Fibroblast of lung (primary cell): ENCODE measurements around the gene EYA2. TPM values are rescaled to one million over a fixed set of nuclear protein-coding genes. Genes with fewer than 3 reads are reported as not detected.

ENCODE experiments used
- DNase-seq, 2 donors: peaks; one replicate each; pipeline versions ENCODE4 v3.0.0 to v3.0.0-alpha.2; 2010; ENCODE audit warnings: low read depth in 2 of 2
- H2AFZ ChIP-seq: 2 replicates; pipeline ENCODE4 v1.5.1; 2012; ENCODE audit warnings: low read length, control low read depth, inconsistent platforms
- H3K27ac ChIP-seq: 2 replicates; pipeline ENCODE4 v1.5.1; 2011; ENCODE audit warnings: low read length, control low read depth; ENCODE audit not compliant: insufficient read depth
- H3K27me3 ChIP-seq: 2 replicates; pipeline ENCODE4 v1.5.1; 2011; ENCODE audit warnings: mild to moderate bottlenecking, low read length; ENCODE audit not compliant: control insufficient read depth, insufficient read depth
- H3K36me3 ChIP-seq: 2 replicates; pipeline ENCODE4 v1.5.1; 2011; ENCODE audit warnings: low read length; ENCODE audit not compliant: control insufficient read depth, insufficient read depth
- H3K4me1 ChIP-seq: 2 replicates; pipeline ENCODE4 v1.5.1; 2011; ENCODE audit warnings: low read length; ENCODE audit not compliant: control insufficient read depth, insufficient read depth; ENCODE audit errors: extremely low read depth
- H3K4me2 ChIP-seq: 2 replicates; pipeline ENCODE4 v1.5.1; 2011; ENCODE audit warnings: low read length, control low read depth; ENCODE audit not compliant: insufficient read depth; ENCODE audit errors: extremely low read depth
- H3K4me3 ChIP-seq, 4 experiments: fragments of 200-600 bp in 1 of 4; sonication (generic) in 1 of 4; replicated peaks in 1 of 4; 2 replicates each; pipeline ENCODE4 v1.5.1; 2011 to 2016; ENCODE audit warnings: low read length in 4 of 4, low read depth in 3 of 4, mild to moderate bottlenecking in 3 of 4, control low read depth in 2 of 4, inconsistent platforms in 1 of 4, mixed read lengths in 1 of 4; ENCODE audit not compliant: insufficient read depth in 1 of 4; ENCODE audit errors: control extremely low read depth in 1 of 4
- H3K79me2 ChIP-seq: 2 replicates; pipeline ENCODE4 v1.5.1; 2012; ENCODE audit warnings: mild to moderate bottlenecking, low read length, inconsistent platforms; ENCODE audit not compliant: control insufficient read depth, insufficient read depth
- H3K9ac ChIP-seq: 2 replicates; pipeline ENCODE4 v1.5.1; 2011; ENCODE audit warnings: mild to moderate bottlenecking, low read length, control low read depth; ENCODE audit not compliant: insufficient read depth
- H3K9me3 ChIP-seq: 2 replicates; pipeline ENCODE4 v1.5.1; 2012; ENCODE audit warnings: low read depth, low read length; ENCODE audit not compliant: control insufficient read depth, insufficient read depth
- H4K20me1 ChIP-seq: 2 replicates; pipeline ENCODE4 v1.5.1; 2011; ENCODE audit warnings: low read length; ENCODE audit not compliant: control insufficient read depth, insufficient read depth; ENCODE audit errors: extremely low read depth
- CTCF ChIP-seq, 2 donors: IDR thresholded peaks in 1 of 2; conservative IDR thresholded peaks in 1 of 2; 1 replicate in 1 of 2; 2 replicates in 1 of 2; pipeline ENCODE4 v1.5.1; 2011 to 2012; ENCODE audit warnings: low read length in 2 of 2, control low read depth in 1 of 2, inconsistent platforms in 1 of 2, low read depth in 1 of 2, mild to moderate bottlenecking in 1 of 2
- EZH2 ChIP-seq: IDR thresholded peaks from 2 replicates; pipeline ENCODE4 v1.5.1; 2012; ENCODE audit warnings: low read length, control low read depth, mild to moderate bottlenecking; ENCODE audit errors: missing control alignments
- polyA plus RNA-seq, 2 donors: library from polyadenylated mRNA; depleted of rRNA in 1 of 2; stranded (reverse) in 1 of 2; unstranded in 1 of 2; fragments of >200 nt; gene quantifications; 2 replicates each; pipeline ENCODE4 v1.2.1, GENCODE V29; 2011 to 2012; ENCODE audit warnings: missing spikeins in 1 of 2
- total RNA-seq: library from RNA; depleted of rRNA; stranded (reverse); fragments of >200 nt; gene quantifications from 2 replicates; pipeline ENCODE4 v1.2.1, GENCODE V29; 2014

The EYA2 gene
- total and polyA plus RNA-seq, 2 donors (not counting 1 experiment from before 2014, with no cell fraction given): 0.37 to 1.7 TPM

GRCh38 chr20:46900086-46900485 lies 5.4 kb downstream of the EYA2 start:
- H3K27me3 ChIP-seq: peaks cover 4% of the 10 kb centered on the region
- H3K79me2 ChIP-seq: no peaks in the 10 kb centered on the region
- no peak overlapping the region for H3K9ac ChIP-seq
- no peak for DNase-seq
- H3K36me3 ChIP-seq: no peaks in the 10 kb centered on the region
- H3K4me1 ChIP-seq: no peaks in the 10 kb centered on the region
- H4K20me1 ChIP-seq: no peaks in the 10 kb centered on the region
- no peak overlapping the region for H2AFZ ChIP-seq
- no peak overlapping the region for H3K4me2 ChIP-seq
- TF ChIP-seq CTCF (conservative IDR thresholded peaks at IDR 0.05 in 1 of 2, IDR thresholded peaks at IDR 0.05 in 1 of 2; ENCODE audit: low read depth in 1 of 2, low read length in 2 of 2) (no peak), EZH2 (no peak)
- no peak overlapping the region for H3K27ac ChIP-seq
- H3K9me3 ChIP-seq: no peaks in the 10 kb centered on the region
- H3K4me3 ChIP-seq: no peak overlapping the region

- no peaks in the 10 kb centered on the region for H3K27me3 ChIP-seq
- no peaks in the 10 kb centered on the region for H3K36me3 ChIP-seq
- no peak overlapping the region for H3K27ac ChIP-seq
- DNase-seq: no peak
- no peak overlapping the region for H3K9ac ChIP-seq
- no peaks in the 10 kb centered on the region for H3K79me2 ChIP-seq
- no peak overlapping the region for H3K4me3 ChIP-seq
- no peaks in the 10 kb centered on the region for H3K9me3 ChIP-seq
- no peak overlapping the region for H2AFZ ChIP-seq
- H3K4me1 ChIP-seq: no peaks in the 10 kb centered on the region
- TF ChIP-seq CTCF (conservative IDR thresholded peaks at IDR 0.05 in 1 of 2, IDR thresholded peaks at IDR 0.05 in 1 of 2; ENCODE audit: low read depth in 1 of 2, low read length in 2 of 2): no peak
- no peak for TF ChIP-seq EZH2
- H3K4me2 ChIP-seq: no peak overlapping the region
- no peaks in the 10 kb centered on the region for H4K20me1 ChIP-seq
Observed at GRCh38 chr20:46900826-46901225, 6.2 kb downstream of the EYA2 start.

GRCh38 chr20:46901638-46902037 lies 7.0 kb downstream of the EYA2 start:
- Histone ChIP-seq H3K4me3 (no peak overlapping the region), H3K79me2 (no peaks in the 10 kb centered on the region), H3K9ac (no peak overlapping the region), H3K27me3 (no peaks in the 10 kb centered on the region), H3K9me3 (no peaks in the 10 kb centered on the region), H3K36me3 (no peaks in the 10 kb centered on the region), H4K20me1 (no peaks in the 10 kb centered on the region), H2AFZ (no peak overlapping the region), H3K4me2 (no peak overlapping the region), H3K27ac (no peak overlapping the region), H3K4me1 (no peaks in the 10 kb centered on the region)
- TF ChIP-seq CTCF (conservative IDR thresholded peaks at IDR 0.05 in 1 of 2, IDR thresholded peaks at IDR 0.05 in 1 of 2; ENCODE audit: low read depth in 1 of 2, low read length in 2 of 2): no peak
- TF ChIP-seq EZH2: no peak
- no peak for DNase-seq
